ENCODE results near the gene NR2F6.
"Not testable (repeated sequence)": the region's sequence is repeated elsewhere in the genome, so short reads cannot be mapped to it uniquely, and the experiment has no call there.

NR2F6 gene

DNA sequence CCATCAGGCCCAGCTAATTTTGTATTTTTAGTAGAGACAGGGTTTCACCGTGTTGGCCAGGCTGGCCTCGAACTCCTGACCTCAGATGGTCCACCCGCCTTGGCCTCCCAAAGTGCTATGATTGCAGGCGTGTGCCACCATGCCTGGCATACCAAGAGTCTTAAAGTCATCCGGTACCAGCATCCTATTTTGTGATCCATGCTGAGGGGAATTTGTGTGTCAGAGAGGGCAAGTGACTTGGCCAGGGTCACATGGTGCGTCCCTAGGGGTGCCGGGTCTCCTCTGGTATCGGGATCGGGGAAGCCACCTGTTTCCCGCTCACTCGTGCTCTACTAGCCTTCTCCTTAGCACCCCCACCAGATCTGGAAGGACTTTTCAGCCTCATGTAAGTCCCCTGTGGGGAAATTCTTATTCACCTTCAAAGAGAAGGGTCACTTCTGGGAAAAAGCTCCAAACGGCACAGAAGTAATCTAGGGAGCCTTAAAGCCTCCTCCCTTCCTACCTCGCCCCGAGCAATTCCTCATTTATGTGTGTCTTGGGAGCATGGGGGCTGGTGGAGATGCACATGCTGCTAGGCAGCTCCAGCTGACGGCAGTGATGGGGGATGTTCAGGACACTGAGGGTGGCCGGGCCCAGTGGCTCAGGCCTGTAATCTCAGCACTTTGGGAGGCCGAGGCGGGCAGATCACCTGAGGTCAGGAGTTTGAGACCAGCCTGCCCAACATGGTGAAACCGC is 29.9 kb upstream of the NR2F6 start:
- no peaks in the 10 kb centered on the region for H3K4me1 Mint-ChIP-seq
- H3K27me3 Mint-ChIP-seq: no peaks in the 10 kb centered on the region
- H3K36me3 Mint-ChIP-seq (ENCODE audit: low read depth): peaks cover 23% of the 10 kb centered on the region
- no peak overlapping the region for H3K27ac Mint-ChIP-seq
- ATAC-seq (no peak), DNase-seq (no peak)
- no peak overlapping the region for H3K4me3 Mint-ChIP-seq
- no peaks in the 10 kb centered on the region for H3K9me3 Mint-ChIP-seq

DNA sequence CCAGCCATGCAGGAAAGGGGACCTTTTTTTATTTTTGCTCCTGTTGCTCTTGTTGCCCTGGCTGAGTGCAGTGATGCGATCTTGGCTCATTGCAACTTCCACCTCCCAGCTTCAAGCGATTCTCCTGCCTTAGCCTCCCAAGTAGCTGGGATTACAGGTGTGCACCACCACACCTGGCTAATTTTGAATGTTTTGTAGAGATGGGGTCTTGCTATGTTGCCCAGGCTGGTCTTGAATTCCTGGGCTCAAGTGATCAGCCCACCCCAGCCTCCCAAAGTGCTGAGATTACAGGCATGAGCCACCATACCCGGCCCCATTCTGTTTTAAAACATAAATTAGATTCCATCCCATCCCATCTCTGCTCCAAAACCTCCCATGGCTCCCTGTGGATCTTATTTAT is 29.2 kb upstream of the NR2F6 start:
- not testable (repeated sequence) for DNase-seq, H3K4me1 Mint-ChIP-seq, H3K4me3 Mint-ChIP-seq, H3K9me3 Mint-ChIP-seq, H3K27ac Mint-ChIP-seq, H3K27me3 Mint-ChIP-seq, ATAC-seq
- H3K36me3 Mint-ChIP-seq (ENCODE audit: low read depth): peaks cover 27% of the 10 kb centered on the region

DNA sequence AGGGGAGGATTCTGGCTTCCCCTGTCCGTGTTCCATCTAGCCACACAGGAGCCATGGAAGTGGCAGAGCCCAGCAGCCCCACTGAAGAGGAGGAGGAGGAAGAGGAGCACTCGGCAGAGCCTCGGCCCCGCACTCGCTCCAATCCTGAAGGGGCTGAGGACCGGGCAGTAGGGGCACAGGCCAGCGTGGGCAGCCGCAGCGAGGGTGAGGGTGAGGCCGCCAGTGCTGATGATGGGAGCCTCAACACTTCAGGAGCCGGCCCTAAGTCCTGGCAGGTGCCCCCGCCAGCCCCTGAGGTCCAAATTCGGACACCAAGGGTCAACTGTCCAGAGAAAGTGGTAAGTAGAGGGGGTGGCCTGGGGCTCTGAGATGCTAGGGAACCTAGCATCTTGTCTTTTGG is 23.0 kb upstream of the NR2F6 start:
- Mint-ChIP-seq H3K4me1 (peaks cover 19% of the 10 kb centered on the region), H3K9me3 (no peaks in the 10 kb centered on the region), H3K27ac (peak overlapping the region; percentile 46), H3K27me3 (peaks cover 3% of the 10 kb centered on the region), H3K4me3 (peak overlapping the region; percentile 95), H3K36me3 (ENCODE audit: low read depth) (peaks cover 17% of the 10 kb centered on the region)
- ATAC-seq: no peak
- DNase-seq: no peak

DNA sequence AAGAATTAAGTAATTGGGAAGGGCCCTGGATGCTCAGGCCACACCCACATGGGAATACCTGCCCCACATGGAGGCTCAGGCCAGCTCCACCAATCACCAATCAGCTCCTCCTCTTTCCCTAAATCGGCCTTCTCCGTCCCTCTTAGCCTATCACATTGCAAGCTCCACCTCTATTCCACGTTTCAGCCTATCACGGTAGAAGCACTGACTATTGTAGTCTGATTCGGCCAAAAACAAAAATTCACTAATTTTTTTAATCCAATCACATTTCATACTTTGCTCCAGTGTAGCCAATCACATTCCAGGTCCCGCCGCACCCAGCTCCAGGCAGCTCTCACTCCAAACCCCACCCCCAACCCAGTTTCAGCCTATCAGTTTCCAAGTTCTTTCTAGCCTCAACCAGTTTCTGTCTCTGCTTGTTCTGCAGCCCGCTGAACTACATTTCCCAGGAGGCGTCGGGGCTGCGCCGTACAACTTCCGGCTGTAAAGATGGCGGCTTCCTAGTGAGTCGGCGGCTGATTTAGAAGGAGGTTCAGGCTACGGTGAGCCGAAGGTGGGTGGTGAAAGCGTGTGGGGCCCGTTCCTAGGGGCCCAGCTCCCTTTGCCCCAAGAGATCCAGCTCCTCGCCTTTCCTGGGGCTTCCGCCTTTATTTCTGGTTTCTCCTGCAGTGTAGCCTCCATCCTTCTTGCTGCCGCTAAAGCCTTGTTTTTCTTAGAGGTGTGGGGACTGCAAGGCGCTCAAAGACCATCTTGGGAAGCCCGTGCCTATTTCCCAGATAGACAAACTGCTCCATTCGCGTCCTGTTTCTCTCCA is 21.5 kb upstream of the NR2F6 start, which contains the start of gene BABAM1:
Gene BABAM1, plus strand, starts transcription at position 469 of the 814 bp plus-strand sequence. CDS start 1,364 bp downstream, outside the sequence.
- ATAC-seq (peak; percentile 96), DNase-seq (peak; percentile 93)
- H3K9me3 Mint-ChIP-seq: no peaks in the 10 kb centered on the region
- peaks cover 15% of the 10 kb centered on the region for H3K36me3 Mint-ChIP-seq (ENCODE audit: low read depth)
- H3K27ac Mint-ChIP-seq: peak within 1 kb of the TSS; percentile 96
- peaks cover 19% of the 10 kb centered on the region for H3K4me1 Mint-ChIP-seq
- peak within 1 kb of the TSS; percentile 95 for H3K4me3 Mint-ChIP-seq
- peaks cover 3% of the 10 kb centered on the region for H3K27me3 Mint-ChIP-seq

DNA sequence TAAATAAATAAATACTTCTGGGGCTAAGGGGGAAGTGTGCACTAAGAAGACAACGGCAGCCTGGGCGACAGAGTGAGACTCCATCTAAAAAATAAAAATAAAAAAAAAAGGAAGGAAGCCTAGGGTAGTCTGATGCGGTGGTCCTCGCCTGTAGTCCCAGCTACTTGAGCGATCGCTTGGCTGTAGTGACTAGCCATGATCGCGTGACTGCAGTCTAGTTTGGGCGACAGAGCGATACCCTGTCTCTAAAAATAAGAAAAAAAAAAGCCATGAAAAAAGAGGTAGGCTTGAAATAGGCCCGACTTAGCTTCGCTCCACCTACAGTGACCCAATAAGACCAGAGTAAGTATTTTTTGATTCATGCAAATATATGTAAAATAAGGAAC is 20.9 kb upstream of the NR2F6 start:
- no peak for DNase-seq
- Mint-ChIP-seq H3K4me3 (peak overlapping the region; percentile 95), H3K4me1 (peaks cover 19% of the 10 kb centered on the region), H3K27ac (peak overlapping the region; percentile 96), H3K27me3 (peaks cover 3% of the 10 kb centered on the region), H3K36me3 (ENCODE audit: low read depth) (peaks cover 15% of the 10 kb centered on the region), H3K9me3 (no peaks in the 10 kb centered on the region)
- no peak for ATAC-seq

DNA sequence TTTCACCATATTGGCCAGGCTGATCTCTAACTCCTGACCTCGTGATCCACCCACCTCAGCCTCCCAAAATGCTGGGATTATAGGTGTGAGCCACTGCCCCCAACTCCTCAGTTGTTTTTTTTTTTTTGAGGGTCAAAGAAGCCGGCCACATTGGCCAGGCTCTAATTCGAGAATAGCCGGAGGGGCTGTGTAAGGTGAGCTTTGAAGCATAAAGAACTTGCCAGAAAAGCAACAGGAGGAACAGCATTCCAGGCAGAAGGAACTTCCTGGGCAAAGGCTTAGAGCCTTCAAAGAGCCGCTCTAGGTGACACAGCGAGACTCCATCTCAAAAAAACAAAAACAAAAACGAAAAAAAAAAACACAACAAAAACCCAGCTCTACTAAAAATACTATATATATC is 20.3 kb upstream of the NR2F6 start:
- ATAC-seq (no peak), DNase-seq (no peak)
- H3K4me1 Mint-ChIP-seq: peaks cover 20% of the 10 kb centered on the region
- no peak overlapping the region for H3K4me3 Mint-ChIP-seq
- peaks cover 3% of the 10 kb centered on the region for H3K27me3 Mint-ChIP-seq
- no peak overlapping the region for H3K27ac Mint-ChIP-seq
- no peaks in the 10 kb centered on the region for H3K9me3 Mint-ChIP-seq
- peaks cover 10% of the 10 kb centered on the region for H3K36me3 Mint-ChIP-seq (ENCODE audit: low read depth)

DNA sequence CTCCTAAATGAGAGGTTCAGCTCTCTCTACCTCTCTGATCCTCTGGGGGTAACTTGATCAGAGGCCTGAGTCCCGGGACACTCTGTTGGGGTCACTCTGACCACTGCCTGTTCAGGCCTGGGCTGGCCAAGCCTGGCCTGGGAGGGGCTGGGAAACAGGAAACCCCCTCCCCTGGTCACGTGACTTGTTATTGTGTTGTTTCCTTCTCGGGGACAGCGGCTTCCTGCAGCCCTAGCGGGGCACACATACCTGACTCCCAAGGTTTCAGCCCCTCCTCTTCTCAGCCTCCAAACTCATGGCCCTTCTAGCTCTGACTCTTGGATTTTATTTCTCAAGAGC is 18.9 kb upstream of the NR2F6 start, which contains the start of gene USHBP1:
Gene USHBP1, minus strand, starts transcription at position 105 of the 339 bp plus-strand sequence. CDS start 446 bp downstream, outside the sequence.
- ATAC-seq (no peak), DNase-seq (no peak)
- no peaks in the 10 kb centered on the region for H3K9me3 Mint-ChIP-seq
- H3K27me3 Mint-ChIP-seq: peaks cover 6% of the 10 kb centered on the region
- H3K36me3 Mint-ChIP-seq (ENCODE audit: low read depth): peaks cover 5% of the 10 kb centered on the region
- peaks cover 24% of the 10 kb centered on the region for H3K4me1 Mint-ChIP-seq
- no peak within 1 kb of the TSS for H3K4me3 Mint-ChIP-seq
- H3K27ac Mint-ChIP-seq: no peak within 1 kb of the TSS

DNA sequence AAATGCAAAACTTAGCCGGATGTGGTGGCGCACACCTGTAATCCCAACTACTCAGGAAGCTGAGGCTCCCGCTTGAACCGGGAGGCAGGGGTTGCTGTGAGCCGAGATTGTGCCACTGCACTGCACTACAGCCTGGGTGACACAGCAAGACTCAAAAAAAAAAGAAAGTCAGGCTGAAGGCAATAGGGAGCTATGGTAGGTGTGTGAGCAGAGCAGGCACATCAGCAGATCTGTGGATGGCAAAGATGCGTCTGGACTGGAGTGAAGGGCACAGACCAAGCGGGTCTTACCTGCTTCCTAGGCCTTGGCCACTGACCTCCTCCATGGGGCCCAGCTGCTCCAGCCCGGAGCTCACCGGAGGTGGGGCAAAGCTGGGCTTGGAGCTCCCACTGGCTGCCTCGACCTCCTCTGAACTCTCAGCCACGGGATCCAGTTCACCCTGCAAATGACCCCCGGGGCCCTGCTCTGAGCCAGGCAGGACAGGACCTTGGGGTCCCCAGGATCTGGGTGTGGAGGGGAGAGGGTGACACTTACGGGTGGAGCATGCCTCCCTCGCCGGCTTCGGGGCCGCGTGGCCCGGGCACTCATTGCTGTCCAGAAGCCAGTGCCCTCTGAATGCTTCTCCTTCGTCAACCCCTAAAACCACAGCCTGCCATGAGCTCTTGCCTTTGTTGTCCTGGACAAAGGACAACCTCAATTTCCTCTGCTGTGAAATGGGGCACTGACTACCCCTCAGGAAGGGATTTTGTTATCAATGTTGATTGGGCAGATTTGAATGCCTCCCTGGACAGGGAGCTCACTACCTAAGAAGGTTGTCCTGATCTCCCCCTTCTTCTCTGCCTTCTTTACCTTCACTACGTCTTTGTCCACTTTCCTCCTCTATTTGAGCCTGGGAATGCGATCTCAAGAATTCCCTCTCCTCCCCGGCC is 18.3 kb upstream of the NR2F6 start:
- Mint-ChIP-seq H3K36me3 (ENCODE audit: low read depth) (peaks cover 3% of the 10 kb centered on the region), H3K4me3 (no peak overlapping the region), H3K27me3 (peaks cover 6% of the 10 kb centered on the region), H3K4me1 (peaks cover 24% of the 10 kb centered on the region), H3K27ac (no peak overlapping the region), H3K9me3 (no peaks in the 10 kb centered on the region)
- no peak for ATAC-seq
- no peak for DNase-seq

DNA sequence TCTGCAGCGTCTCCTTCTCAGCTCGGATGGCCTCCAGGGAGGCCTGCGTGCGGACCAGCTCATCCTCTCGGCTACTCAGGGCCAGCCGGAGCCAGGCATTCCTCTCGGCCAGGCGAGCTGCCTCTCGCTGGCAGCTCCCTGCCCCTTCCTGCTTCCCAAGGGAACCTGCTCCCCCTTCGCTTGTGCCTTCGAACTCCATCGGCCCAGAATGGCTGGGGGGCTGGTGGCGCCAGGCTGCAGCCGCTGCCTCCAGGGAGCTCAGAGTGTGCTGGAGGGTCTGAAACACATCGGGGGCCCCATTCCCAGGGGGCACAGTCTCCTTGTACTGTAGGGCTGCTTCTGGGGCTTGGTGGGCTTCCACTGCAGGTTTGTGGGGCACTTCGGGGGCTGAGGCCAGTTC is 16.8 kb upstream of the NR2F6 start:
- Mint-ChIP-seq H3K27ac (no peak overlapping the region), H3K27me3 (peaks cover 6% of the 10 kb centered on the region), H3K4me1 (peaks cover 14% of the 10 kb centered on the region), H3K9me3 (no peaks in the 10 kb centered on the region), H3K4me3 (no peak overlapping the region), H3K36me3 (ENCODE audit: low read depth) (peaks cover 3% of the 10 kb centered on the region)
- DNase-seq: no peak
- ATAC-seq: no peak

DNA sequence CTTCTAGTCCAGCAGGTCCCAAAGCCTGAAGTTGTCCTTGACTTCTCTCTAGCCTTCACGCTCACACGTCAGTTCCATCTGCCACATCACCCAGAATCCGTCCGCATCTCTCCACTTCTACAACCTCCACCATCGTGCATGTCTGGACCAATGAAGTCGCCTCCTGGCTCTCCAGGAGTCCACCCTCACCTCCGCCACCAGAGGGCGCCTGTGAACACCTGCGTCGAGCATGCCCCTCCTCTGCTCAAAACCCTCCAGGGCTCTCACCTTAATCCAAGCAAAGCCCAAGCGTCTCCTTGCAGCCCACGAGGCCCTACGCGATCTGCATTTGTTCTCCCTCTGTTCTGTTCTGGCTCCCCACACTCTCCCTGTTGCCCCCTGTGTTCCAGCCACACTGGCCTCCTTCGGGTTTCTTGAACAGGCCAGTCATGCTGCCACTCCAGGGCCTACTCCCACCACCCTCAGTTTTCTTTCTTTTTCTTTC is 15.2 kb upstream of the NR2F6 start:
- H3K9me3 Mint-ChIP-seq: no peaks in the 10 kb centered on the region
- no peaks in the 10 kb centered on the region for H3K36me3 Mint-ChIP-seq (ENCODE audit: low read depth)
- peak; percentile 100 for ATAC-seq
- no peak overlapping the region for H3K4me3 Mint-ChIP-seq
- H3K27ac Mint-ChIP-seq: peak overlapping the region; percentile 5
- DNase-seq: peak; percentile 92
- peaks cover 3% of the 10 kb centered on the region for H3K27me3 Mint-ChIP-seq
- peaks cover 5% of the 10 kb centered on the region for H3K4me1 Mint-ChIP-seq

DNA sequence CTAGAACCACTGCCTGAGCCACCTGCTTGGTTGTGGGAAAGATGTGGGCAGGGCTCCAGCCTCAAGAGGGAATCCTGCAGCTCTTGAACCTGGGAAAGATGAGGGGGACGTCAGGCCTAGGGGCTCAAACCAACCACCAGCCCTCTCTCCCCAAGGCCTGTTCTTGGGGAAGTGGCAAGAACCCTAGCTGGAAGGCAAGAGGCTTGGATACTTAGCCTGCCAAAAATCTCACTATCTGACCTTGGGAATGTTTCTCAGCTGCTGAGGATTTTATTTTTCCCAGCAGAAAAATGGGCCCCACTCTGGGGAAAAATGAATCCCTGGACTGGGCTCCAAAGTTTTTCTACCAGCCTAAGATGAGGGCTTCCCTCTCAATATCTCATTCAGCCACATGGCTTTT is 14.2 kb upstream of the NR2F6 start:
- Mint-ChIP-seq H3K27ac (no peak overlapping the region), H3K4me3 (no peak overlapping the region)

DNA sequence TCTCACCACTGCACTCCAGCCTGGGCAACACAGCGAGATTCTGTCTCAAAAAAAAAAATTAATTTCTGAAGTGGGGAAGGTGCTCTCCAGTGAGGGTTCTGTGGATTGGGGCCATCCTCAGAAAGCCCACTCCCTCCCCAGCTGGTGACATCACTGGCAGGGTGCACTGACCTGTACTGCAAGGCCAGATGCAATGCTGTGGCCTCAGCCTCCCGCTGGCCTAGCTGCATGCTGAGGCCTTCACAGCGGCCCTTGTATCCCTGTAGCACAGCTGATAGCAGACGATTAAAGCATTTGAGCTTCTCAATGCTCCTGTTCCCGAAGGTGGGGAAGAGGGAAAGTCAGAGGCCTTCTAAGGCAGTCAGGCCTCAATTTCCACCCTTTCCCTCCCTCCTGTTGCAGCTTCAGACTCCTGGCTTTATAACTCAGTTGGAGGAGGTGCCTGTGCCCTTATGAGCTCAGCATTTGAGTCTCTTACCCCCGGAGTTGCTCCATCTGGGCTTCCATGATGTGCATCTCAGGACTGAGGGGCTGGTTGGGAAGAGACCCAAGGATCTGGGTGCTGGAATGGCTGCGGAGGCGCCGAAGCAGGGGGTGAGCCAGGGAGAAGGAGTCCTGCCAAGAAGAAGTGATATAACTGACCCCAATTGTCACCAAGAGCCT is 13.5 kb upstream of the NR2F6 start:
- peaks cover 3% of the 10 kb centered on the region for H3K27me3 Mint-ChIP-seq
- ATAC-seq (no peak), DNase-seq (no peak)
- no peaks in the 10 kb centered on the region for H3K36me3 Mint-ChIP-seq (ENCODE audit: low read depth)
- H3K27ac Mint-ChIP-seq: no peak overlapping the region
- no peak overlapping the region for H3K4me3 Mint-ChIP-seq
- H3K9me3 Mint-ChIP-seq: no peaks in the 10 kb centered on the region
- H3K4me1 Mint-ChIP-seq: peaks cover 5% of the 10 kb centered on the region

More for the DNA sequence above, 14.2 kb upstream of the NR2F6 start:
- ATAC-seq: no peak
- Mint-ChIP-seq H3K9me3 (no peaks in the 10 kb centered on the region), H3K27me3 (peaks cover 3% of the 10 kb centered on the region), H3K36me3 (ENCODE audit: low read depth) (no peaks in the 10 kb centered on the region), H3K4me1 (peaks cover 5% of the 10 kb centered on the region)
- no peak for DNase-seq

DNA sequence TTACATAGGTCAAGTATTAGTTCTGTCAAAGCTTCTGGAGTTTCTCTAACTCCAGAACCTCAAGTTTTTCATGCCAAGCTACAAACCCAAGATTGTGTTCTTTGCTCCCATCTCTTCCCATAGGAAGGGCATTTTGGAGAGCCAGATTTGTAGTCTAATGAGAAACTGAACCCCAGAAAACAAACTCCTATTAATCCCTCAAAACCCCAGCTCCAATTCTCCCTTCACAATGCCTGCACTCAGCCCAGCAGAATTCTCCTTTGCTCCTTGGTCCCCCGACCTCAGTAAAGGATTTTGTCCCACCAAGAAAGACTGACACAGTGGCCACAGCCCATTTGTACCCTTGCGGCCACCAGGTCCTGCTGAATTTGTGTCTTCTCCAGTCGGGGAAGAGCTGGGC is 10.4 kb upstream of the NR2F6 start:
- H3K27me3 Mint-ChIP-seq: peaks cover 3% of the 10 kb centered on the region
- ATAC-seq: no peak
- H3K4me1 Mint-ChIP-seq: peaks cover 5% of the 10 kb centered on the region
- H3K9me3 Mint-ChIP-seq: no peaks in the 10 kb centered on the region
- no peak overlapping the region for H3K27ac Mint-ChIP-seq
- no peak for DNase-seq
- no peaks in the 10 kb centered on the region for H3K36me3 Mint-ChIP-seq (ENCODE audit: low read depth)
- H3K4me3 Mint-ChIP-seq: no peak overlapping the region

DNA sequence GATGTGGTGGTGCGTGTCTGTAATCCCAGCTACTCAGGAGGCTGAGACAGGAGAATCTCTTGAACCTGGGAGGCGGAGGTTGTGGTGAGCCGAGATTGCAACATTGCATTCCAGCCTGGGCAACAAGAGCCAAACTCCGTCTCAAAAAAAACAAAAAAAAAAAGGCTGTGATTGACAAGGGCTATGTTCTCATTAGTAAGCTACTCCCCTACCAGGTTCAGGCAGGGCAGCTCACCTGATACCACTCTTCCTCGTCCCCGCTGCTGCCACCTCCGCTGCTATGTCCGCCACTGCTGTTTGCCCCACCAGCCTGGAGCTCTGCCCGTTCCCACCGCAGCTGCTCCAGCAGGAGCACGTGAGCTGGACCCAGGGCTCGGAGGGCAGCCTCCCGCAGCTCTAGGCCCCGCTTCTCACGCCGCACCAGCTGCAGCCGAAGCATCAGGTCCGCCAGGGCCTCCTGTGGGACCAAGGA is 9.5 kb upstream of the NR2F6 start:
- DNase-seq (no peak), ATAC-seq (no peak)
- Mint-ChIP-seq H3K4me3 (no peak overlapping the region), H3K9me3 (no peaks in the 10 kb centered on the region), H3K4me1 (no peaks in the 10 kb centered on the region), H3K27me3 (no peaks in the 10 kb centered on the region), H3K36me3 (ENCODE audit: low read depth) (no peaks in the 10 kb centered on the region), H3K27ac (no peak overlapping the region)

Data from activated naive CD8-positive, alpha-beta T cell treated with anti-CD3 and anti-CD28 coated beads, Interleukin-2, amount 50 U/mL, for 24 hours (primary cell).